Neural progenitor cell (in vitro differentiated cells): Measurements from ENCODE around the gene MED16. TPM values are rescaled to one million over a fixed set of nuclear protein-coding genes. Genes with fewer than 3 reads are reported as not detected.

Experiments
- DNase-seq: peaks from one replicate; pipeline ENCODE4 v3.0.0-alpha.2; 2016; ENCODE audit warnings: low spot score
- H2AFZ ChIP-seq: fragments of 200-600 bp; sonication (generic); replicated peaks from 2 replicates; pipeline ENCODE4 v1.6.1; 2016; ENCODE audit warnings: antibody characterized with exemption
- H3F3A ChIP-seq: fragments of 200-600 bp; sonication (generic); 2 replicates; pipeline ENCODE4 v1.6.1; 2016; ENCODE audit warnings: antibody characterized with exemption, low read depth
- H3K27ac ChIP-seq: fragments of 200-600 bp; sonication (generic); 2 replicates; pipeline ENCODE4 v1.5.1; 2016; ENCODE audit warnings: mild to moderate bottlenecking
- H3K27me3 ChIP-seq: fragments of 200-600 bp; sonication (generic); 2 replicates; pipeline ENCODE4 v1.6.1; 2016; ENCODE audit warnings: mild to moderate bottlenecking, moderate library complexity
- H3K36me3 ChIP-seq: fragments of 200-600 bp; sonication (generic); 2 replicates; pipeline ENCODE4 v1.5.1; 2016
- H3K4me1 ChIP-seq: fragments of 200-600 bp; sonication (generic); 2 replicates; pipeline ENCODE4 v1.6.1; 2016; ENCODE audit warnings: mixed run types
- H3K4me2 ChIP-seq: fragments of 200-600 bp; sonication (generic); 2 replicates; pipeline ENCODE4 v1.6.1; 2016
- H3K4me3 ChIP-seq: fragments of 200-600 bp; sonication (generic); 2 replicates; pipeline ENCODE4 v1.5.1; 2016
- H3K79me2 ChIP-seq: fragments of 200-600 bp; sonication (generic); 2 replicates; pipeline ENCODE4 v1.6.1; 2016; ENCODE audit warnings: low read depth
- H3K9ac ChIP-seq: fragments of 200-600 bp; sonication (generic); 2 replicates; pipeline ENCODE4 v1.6.1; 2016
- H3K9me3 ChIP-seq: fragments of 200-600 bp; sonication (generic); 2 replicates; pipeline ENCODE4 v1.5.1; 2016; ENCODE audit warnings: low read depth
- H4K20me1 ChIP-seq: fragments of 200-600 bp; sonication (generic); 2 replicates; pipeline ENCODE4 v1.6.1; 2016; ENCODE audit warnings: low read depth
- H3K27ac Mint-ChIP-seq: 3 replicates; pipeline ENCODE4 v1.8.0; 2021; ENCODE audit warnings: mixed read lengths
- H3K27me3 Mint-ChIP-seq: 2 replicates; pipeline ENCODE4 v1.8.0; 2022; ENCODE audit warnings: low read depth, mild to moderate bottlenecking, inconsistent platforms, moderate library complexity, mixed read lengths; ENCODE audit not compliant: insufficient read depth
- H3K36me3 Mint-ChIP-seq: 3 replicates; pipeline ENCODE4 v1.8.0; 2021; ENCODE audit warnings: mixed read lengths
- H3K4me1 Mint-ChIP-seq: 3 replicates; pipeline ENCODE4 v1.8.0; 2021; ENCODE audit warnings: mixed read lengths
- H3K4me3 Mint-ChIP-seq: 3 replicates; pipeline ENCODE4 v1.8.0; 2021; ENCODE audit warnings: mild to moderate bottlenecking, moderate library complexity, mixed read lengths
- H3K9me3 Mint-ChIP-seq: 3 replicates; pipeline ENCODE4 v1.8.0; 2020; ENCODE audit warnings: mixed read lengths
- EZH2 ChIP-seq: fragments of 200-600 bp; sonication (generic); IDR thresholded peaks from 2 replicates; pipeline ENCODE4 v1.6.1; 2017; ENCODE audit warnings: antibody characterized with exemption, mild to moderate bottlenecking, moderate library complexity
- EZH2phosphoT487 ChIP-seq: fragments of 200-600 bp; sonication (generic); IDR thresholded peaks from 2 replicates; pipeline ENCODE4 v1.6.1; 2017; ENCODE audit warnings: antibody characterized with exemption
- total RNA-seq: library from RNA; depleted of rRNA; stranded (reverse); fragments of >200 nt; gene quantifications from 2 replicates; pipeline ENCODE4 v1.2.3, GENCODE V29; 2015; ENCODE audit warnings: low replicate concordance
- TF ChIP-seq, protein P1 (sequence below): fragments of 200-600 bp; sonication (generic); IDR thresholded peaks from 2 replicates; pipeline ENCODE4 v1.5.1; 2017; ENCODE audit warnings: antibody characterized with exemption, mild to moderate bottlenecking

MED16 gene
- total RNA-seq, 1 donor from 2014 or later: 14.4 TPM

DNA sequence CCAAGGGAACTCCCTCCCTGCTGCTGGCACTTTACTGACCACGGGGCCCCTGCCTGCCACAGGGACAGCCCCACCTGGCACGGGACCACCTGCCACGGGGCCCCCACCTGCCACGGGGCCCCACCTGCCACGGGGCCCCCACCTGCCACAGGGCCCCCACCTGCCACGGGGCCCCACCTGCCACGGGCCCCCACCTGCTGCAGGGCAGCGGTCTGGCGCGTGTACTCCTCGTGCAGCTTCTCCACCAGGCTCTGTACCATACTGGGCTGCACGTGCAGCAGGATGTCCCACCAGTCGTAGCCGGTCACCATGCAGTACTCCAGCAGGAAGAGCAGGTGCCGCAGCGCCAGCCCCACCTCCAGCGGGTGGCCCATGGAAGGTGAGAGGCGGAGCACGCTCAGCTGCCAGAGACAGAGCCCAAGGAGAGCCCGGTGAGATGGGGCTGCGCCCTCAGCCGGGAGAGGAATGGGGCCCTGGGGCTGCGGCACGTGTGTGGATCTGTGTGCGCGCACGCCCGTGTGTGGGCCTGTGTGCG is 16.1 kb downstream of the MED16 start:
- Histone ChIP-seq H3K27me3 (no peaks in the 10 kb centered on the region), H3K36me3 (no peaks in the 10 kb centered on the region)
- H3K27me3 Mint-ChIP-seq: peaks cover 8% of the 10 kb centered on the region

DNA sequence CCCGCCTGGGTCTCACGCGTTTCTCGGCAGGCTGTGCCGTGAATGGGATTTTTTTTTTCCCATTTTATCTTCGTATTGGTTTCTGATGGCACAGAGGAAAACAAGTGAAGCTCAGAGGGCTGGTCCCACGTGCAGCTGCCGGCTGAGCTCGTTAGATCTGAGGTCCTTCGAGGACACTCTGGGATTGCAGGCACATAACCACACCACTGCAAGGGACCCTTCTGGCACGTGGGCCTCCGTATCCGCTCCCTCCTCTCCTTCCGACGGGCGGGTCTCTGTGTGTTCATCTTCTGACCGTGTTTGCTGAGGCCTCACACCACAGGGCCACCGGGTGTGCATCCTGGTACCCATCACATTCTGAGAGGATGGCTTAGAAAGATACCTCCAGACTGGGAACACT is 16.9 kb downstream of the MED16 start:
- no peaks in the 10 kb centered on the region for H3K9me3 Mint-ChIP-seq
- Histone ChIP-seq H3K4me3 (no peak overlapping the region), H3K4me2 (no peak overlapping the region), H2AFZ (no peak overlapping the region), H3F3A (peaks cover 21% of the 10 kb centered on the region), H3K9me3 (no peaks in the 10 kb centered on the region), H3K27ac (no peak overlapping the region), H3K79me2 (no peaks in the 10 kb centered on the region), H3K36me3 (no peaks in the 10 kb centered on the region), H4K20me1 (peaks cover 14% of the 10 kb centered on the region), H3K27me3 (no peaks in the 10 kb centered on the region), H3K9ac (no peak overlapping the region), H3K4me1 (no peaks in the 10 kb centered on the region)
- no peak overlapping the region for H3K27ac Mint-ChIP-seq
- no peak for DNase-seq
- H3K4me1 Mint-ChIP-seq: peaks cover 4% of the 10 kb centered on the region
- TF ChIP-seq EZH2phosphoT487: no peak
- TF ChIP-seq, protein P1, sequence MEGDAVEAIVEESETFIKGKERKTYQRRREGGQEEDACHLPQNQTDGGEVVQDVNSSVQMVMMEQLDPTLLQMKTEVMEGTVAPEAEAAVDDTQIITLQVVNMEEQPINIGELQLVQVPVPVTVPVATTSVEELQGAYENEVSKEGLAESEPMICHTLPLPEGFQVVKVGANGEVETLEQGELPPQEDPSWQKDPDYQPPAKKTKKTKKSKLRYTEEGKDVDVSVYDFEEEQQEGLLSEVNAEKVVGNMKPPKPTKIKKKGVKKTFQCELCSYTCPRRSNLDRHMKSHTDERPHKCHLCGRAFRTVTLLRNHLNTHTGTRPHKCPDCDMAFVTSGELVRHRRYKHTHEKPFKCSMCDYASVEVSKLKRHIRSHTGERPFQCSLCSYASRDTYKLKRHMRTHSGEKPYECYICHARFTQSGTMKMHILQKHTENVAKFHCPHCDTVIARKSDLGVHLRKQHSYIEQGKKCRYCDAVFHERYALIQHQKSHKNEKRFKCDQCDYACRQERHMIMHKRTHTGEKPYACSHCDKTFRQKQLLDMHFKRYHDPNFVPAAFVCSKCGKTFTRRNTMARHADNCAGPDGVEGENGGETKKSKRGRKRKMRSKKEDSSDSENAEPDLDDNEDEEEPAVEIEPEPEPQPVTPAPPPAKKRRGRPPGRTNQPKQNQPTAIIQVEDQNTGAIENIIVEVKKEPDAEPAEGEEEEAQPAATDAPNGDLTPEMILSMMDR: no peak
- TF ChIP-seq EZH2: no peak
- no peak overlapping the region for H3K4me3 Mint-ChIP-seq
- peaks cover 10% of the 10 kb centered on the region for H3K27me3 Mint-ChIP-seq
- H3K36me3 Mint-ChIP-seq: peaks cover 15% of the 10 kb centered on the region

More for the DNA sequence above, 16.1 kb downstream of the MED16 start:
- H3K4me2 ChIP-seq: no peak overlapping the region
- H3K27ac ChIP-seq: no peak overlapping the region
- Mint-ChIP-seq H3K9me3 (no peaks in the 10 kb centered on the region), H3K36me3 (peaks cover 20% of the 10 kb centered on the region), H3K27ac (no peak overlapping the region), H3K4me3 (no peak overlapping the region), H3K4me1 (peaks cover 2% of the 10 kb centered on the region)
- no peak overlapping the region for H2AFZ ChIP-seq
- no peaks in the 10 kb centered on the region for H3K79me2 ChIP-seq
- H3K9me3 ChIP-seq: no peaks in the 10 kb centered on the region
- peaks cover 14% of the 10 kb centered on the region for H4K20me1 ChIP-seq
- no peak overlapping the region for H3K9ac ChIP-seq
- H3K4me1 ChIP-seq: no peaks in the 10 kb centered on the region
- no peak for DNase-seq
- H3F3A ChIP-seq: peaks cover 16% of the 10 kb centered on the region
- TF ChIP-seq, protein P1: no peak
- TF ChIP-seq EZH2 (no peak), EZH2phosphoT487 (no peak)
- H3K4me3 ChIP-seq: no peak overlapping the region

DNA sequence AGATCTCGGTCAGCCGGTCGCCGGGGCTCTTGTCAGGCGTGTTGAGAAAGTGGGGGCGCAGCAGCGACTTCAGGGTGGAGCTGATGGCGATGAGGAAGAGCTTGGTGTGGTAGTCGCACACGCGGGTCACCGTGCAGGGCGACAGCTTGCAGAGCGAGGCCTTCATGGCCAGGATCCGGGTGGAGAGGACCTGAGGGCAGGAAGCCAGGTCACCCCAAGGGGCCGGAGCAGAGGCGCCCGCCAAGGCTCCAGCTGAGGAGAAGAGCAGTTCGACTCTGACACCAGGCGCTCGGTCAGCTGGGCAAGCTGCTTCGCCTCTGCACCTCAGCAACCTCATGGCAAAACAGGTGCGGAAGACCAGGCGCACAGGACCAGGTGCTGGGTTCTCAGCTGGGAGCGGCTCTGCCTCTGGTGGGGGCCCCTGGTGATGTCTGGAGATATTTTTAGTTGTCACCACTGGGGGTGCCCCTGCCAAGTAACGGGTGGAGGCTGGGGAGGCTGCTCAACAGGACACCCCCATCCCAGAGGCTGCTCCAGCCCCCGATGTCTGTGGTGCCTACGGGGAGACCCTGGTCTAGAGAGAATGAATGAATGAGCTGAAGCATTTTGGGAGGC is 17.6 kb downstream of the MED16 start:
- peaks cover 22% of the 10 kb centered on the region for H3F3A ChIP-seq

More for the DNA sequence above, 17.6 kb downstream of the MED16 start:
- no peak overlapping the region for H3K4me2 ChIP-seq
- no peaks in the 10 kb centered on the region for H3K4me1 ChIP-seq
- Mint-ChIP-seq H3K27ac (no peak overlapping the region), H3K27me3 (peaks cover 10% of the 10 kb centered on the region), H3K4me1 (peaks cover 4% of the 10 kb centered on the region), H3K4me3 (no peak overlapping the region), H3K36me3 (peaks cover 12% of the 10 kb centered on the region), H3K9me3 (no peaks in the 10 kb centered on the region)
- H3K9ac ChIP-seq: no peak overlapping the region
- no peak overlapping the region for H3K4me3 ChIP-seq
- H2AFZ ChIP-seq: no peak overlapping the region
- no peaks in the 10 kb centered on the region for H3K36me3 ChIP-seq
- DNase-seq: no peak
- no peaks in the 10 kb centered on the region for H3K79me2 ChIP-seq
- H3K9me3 ChIP-seq: no peaks in the 10 kb centered on the region
- H3K27me3 ChIP-seq: no peaks in the 10 kb centered on the region
- H4K20me1 ChIP-seq: peaks cover 10% of the 10 kb centered on the region
- TF ChIP-seq, protein P1: no peak
- TF ChIP-seq EZH2 (no peak), EZH2phosphoT487 (no peak)
- H3K27ac ChIP-seq: no peak overlapping the region
